Skeletal muscle satellite cell (primary cell): ENCODE results near the gene FITM2.

ENCODE experiments used
- H3K27me3 ChIP-seq: 2 replicates; pipeline ENCODE4 v1.7.0; 2013; ENCODE audit warnings: low read length; ENCODE audit not compliant: control insufficient read depth, insufficient read depth
- H3K36me3 ChIP-seq: 2 replicates; pipeline ENCODE4 v1.7.0; 2013; ENCODE audit warnings: mild to moderate bottlenecking, control low read depth, low read length; ENCODE audit not compliant: insufficient read depth
- H3K4me1 ChIP-seq: 2 replicates; pipeline ENCODE4 v1.7.0; 2013; ENCODE audit warnings: low read length; ENCODE audit not compliant: control insufficient read depth, insufficient read depth
- H3K4me2 ChIP-seq: 2 replicates; pipeline ENCODE4 v1.7.0; 2013; ENCODE audit warnings: mild to moderate bottlenecking, low read length
- H3K4me3 ChIP-seq: 2 replicates; pipeline ENCODE4 v1.7.0; 2013; ENCODE audit warnings: low read length
- H3K9ac ChIP-seq: 2 replicates; pipeline ENCODE4 v1.7.0; 2013; ENCODE audit warnings: mild to moderate bottlenecking, low read depth, low read length, moderate library complexity
- H3K9me3 ChIP-seq: replicated peaks from 2 replicates; pipeline ENCODE4 v1.7.0; 2013; ENCODE audit warnings: mild to moderate bottlenecking, control low read depth, low read length

The FITM2 gene

DNA sequence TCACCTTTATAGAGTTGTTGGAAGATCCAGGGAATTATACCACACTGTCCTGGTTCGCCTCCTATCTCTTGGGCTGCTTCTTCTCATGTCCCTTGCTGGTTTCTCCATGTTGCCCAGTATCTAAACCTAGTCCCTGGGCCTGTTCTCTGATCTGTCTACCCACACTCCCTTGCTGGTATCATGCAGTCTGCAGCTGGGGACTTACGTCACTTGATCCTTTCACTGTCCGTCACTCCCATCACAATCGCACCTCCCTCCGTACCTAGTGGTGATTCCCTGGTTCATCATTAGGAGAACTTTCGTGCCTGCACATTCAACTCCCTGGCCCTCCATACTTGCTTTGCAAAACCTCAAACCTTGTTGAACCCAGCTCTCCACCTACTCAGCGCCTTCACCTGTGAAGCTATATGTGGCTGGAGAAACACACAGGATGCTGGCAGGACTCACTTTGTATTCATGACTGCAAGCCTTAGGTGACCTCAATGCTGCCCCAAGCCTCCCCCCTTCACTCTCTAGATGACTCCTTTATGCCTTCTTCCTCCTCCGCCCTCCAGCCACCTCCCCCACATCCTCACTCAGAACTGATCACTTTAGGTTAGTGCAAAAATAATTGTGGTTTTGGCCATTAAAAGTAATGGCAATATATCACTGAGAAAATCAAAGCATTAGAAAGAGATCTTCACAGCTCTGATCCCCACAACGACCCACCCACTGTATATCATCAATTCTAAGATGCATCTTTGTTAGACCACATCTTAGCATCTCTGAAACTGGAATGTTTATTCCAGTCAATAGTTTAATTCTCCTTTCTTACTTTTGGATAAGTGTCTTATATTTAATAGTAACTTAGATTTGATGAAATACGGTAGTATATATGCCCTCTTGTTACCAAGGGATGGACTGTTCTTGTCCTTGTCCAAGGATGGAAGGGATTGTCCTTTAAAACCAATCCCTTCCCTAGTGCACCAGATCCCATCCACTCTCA, 37.5 kb downstream of the FITM2 start:
- Histone ChIP-seq H3K4me1 (no peaks in the 10 kb centered on the region), H3K4me2 (no peak overlapping the region), H3K4me3 (no peak overlapping the region), H3K36me3 (no peaks in the 10 kb centered on the region), H3K9ac (no peak overlapping the region), H3K27me3 (peaks cover 3% of the 10 kb centered on the region), H3K9me3 (no peaks in the 10 kb centered on the region)

DNA sequence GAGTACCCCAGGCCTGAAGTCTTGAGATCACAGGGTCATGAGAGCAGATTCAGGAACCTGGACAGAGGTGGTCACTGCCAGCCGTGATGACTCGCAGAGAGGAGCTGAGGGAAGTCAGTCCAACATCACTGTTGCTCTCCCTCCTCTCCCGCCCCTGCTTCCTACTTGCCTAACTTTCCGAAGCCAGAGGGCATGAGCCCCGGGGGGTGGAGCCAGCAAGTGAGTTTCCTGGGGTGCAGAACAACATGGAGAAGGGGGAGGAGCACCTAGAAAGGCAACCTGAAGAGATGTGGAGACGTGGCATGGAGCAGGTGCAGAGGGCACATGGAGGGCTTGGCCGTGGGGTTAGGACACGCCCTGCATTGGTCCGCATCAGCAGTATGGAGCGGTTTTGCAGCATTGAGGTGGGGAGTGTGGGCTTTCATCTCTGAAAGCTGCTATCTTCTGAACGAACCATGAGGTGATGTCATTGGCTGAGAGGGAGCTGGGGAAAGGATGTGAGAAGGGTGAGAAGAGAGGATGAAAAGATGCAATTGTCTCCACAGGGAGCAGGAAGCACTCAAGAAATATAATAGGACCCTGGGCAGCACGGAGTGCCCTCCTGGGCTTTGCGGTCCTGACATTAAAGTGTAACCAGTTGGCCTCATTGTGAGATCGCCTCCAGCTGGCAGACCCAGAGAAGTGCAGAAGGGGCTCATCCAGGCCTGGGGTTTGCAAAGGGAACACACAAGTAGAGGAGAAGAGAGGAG, 38.9 kb downstream of the FITM2 start:
- no peaks in the 10 kb centered on the region for H3K9me3 ChIP-seq
- no peaks in the 10 kb centered on the region for H3K4me1 ChIP-seq
- H3K4me2 ChIP-seq: no peak overlapping the region
- no peaks in the 10 kb centered on the region for H3K36me3 ChIP-seq
- H3K27me3 ChIP-seq: peaks cover 6% of the 10 kb centered on the region
- H3K4me3 ChIP-seq: no peak overlapping the region
- H3K9ac ChIP-seq: no peak overlapping the region

DNA sequence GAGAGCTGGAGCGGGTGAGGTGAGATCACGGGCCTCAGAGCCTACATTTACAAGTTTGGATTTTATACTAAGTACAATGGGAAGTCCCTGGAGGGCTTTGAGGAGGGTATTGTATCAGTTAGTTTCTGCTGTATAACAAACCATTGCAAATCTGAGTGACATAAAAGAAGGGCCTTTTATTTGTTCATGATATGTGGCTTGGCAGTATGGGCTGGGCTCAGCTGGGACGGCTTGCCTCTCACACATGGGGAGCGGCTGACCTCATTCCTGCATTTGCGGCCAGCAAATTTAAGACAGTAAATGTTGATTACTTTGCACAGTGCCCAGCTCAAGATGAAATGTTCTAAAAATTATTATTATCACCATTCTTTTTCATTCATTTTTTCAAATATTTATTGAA, 42.2 kb downstream of the FITM2 start:
- no peaks in the 10 kb centered on the region for H3K9me3 ChIP-seq
- no peak overlapping the region for H3K4me2 ChIP-seq
- no peaks in the 10 kb centered on the region for H3K36me3 ChIP-seq
- no peaks in the 10 kb centered on the region for H3K4me1 ChIP-seq
- peaks cover 3% of the 10 kb centered on the region for H3K27me3 ChIP-seq
- H3K9ac ChIP-seq: no peak overlapping the region
- H3K4me3 ChIP-seq: no peak overlapping the region

DNA sequence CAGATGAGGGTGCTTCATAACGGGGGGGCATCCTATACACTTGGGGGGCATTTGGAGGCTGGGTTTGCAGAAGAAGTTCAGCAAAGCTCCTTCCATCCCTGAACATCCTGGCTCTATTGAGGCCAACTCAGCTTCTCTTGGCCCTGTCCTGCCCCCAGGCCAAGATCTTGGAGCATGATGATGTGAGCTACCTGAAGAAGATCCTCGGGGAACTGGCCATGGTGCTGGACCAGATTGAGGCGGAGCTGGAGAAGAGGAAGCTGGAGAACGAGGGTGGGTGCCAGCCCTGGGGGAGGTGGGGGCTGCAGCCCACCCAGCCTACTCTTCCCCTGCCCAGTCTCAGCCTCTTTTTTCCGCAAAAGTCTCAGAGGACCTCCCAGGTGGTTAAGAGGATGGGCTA, 46.7 kb downstream of the FITM2 start:
- no peak overlapping the region for H3K9ac ChIP-seq
- peaks cover 6% of the 10 kb centered on the region for H3K27me3 ChIP-seq
- H3K4me3 ChIP-seq: no peak overlapping the region
- no peak overlapping the region for H3K4me2 ChIP-seq
- no peaks in the 10 kb centered on the region for H3K4me1 ChIP-seq
- H3K9me3 ChIP-seq: no peaks in the 10 kb centered on the region
- no peaks in the 10 kb centered on the region for H3K36me3 ChIP-seq

DNA sequence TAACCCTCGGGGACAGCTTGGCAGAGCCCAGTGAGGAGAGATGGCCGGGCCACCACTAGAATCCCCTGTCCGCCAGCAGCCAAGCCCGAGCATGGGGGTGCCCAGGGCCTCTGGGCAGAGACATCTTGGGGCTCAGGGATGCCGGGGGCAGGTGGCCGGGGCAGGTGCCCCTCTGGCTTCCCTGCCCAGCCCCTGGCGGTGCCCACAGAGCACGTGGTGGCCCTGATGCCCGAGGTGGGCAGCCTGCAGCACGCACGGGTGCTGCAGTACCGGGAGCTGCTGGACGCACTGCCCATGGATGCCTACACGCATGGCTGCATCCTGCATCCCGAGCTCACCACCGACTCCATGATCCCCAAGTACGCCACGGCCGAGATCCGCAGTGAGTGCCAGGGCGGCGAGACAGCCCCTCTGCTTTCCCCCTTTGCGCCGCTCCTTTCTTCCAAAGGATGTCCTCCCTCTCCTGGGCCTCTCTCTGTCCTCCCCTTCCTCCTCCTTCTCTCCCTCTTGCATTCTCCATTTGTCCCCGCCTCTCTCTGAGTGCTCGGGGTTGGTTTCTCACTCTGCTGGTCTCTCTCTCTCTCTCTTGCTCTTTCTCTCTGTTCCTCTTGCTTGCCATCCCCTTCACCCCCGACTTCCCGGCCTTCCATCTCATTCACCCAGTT, 52.6 kb downstream of the FITM2 start:
- H3K4me3 ChIP-seq: no peak overlapping the region
- H3K4me1 ChIP-seq: no peaks in the 10 kb centered on the region
- H3K9me3 ChIP-seq: no peaks in the 10 kb centered on the region
- no peak overlapping the region for H3K9ac ChIP-seq
- H3K36me3 ChIP-seq: no peaks in the 10 kb centered on the region
- no peak overlapping the region for H3K4me2 ChIP-seq
- H3K27me3 ChIP-seq: peaks cover 4% of the 10 kb centered on the region

DNA sequence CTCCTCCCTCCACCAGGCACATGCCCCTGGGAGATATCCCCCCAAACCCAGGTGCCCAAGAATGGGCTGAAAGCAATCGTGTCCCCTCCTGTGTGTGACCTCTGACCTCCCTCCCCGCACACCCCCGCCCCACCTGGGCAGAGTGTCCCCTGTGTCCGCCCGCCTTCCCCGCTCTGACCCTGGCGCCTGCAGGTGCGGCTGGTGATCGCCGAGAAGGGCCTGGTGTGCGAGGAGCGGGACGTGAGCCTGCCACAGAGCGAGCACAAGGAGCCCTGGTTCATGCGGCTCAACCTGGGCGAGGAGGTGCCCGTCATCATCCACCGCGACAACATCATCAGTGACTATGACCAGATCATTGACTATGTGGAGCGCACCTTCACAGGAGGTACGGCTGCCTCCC, 54.0 kb downstream of the FITM2 start:
- Histone ChIP-seq H3K4me2 (no peak overlapping the region), H3K9me3 (no peaks in the 10 kb centered on the region), H3K27me3 (peaks cover 3% of the 10 kb centered on the region), H3K4me3 (no peak overlapping the region), H3K4me1 (no peaks in the 10 kb centered on the region), H3K9ac (no peak overlapping the region), H3K36me3 (no peaks in the 10 kb centered on the region)

DNA sequence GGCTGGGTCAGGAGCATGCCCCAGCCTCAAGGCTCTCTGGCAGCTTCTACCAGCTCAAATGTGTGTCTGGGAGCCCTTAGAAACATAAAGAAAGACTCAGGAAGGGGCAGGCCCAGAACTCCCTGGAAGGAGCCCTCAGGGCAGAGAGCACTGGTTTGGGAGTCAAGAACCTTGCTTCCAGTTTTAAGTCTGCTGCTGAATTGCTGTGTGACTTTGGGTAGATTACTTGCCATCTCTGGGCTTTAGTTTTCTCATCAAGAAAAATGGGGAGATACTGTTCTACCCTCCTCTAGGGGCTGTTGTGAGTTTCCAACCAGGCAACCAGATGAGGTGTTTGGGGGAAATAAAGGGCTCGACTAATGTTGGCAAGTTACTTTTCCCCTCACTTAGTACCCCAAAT, 55.1 kb downstream of the FITM2 start:
- Histone ChIP-seq H3K4me3 (no peak overlapping the region), H3K9ac (no peak overlapping the region), H3K4me1 (no peaks in the 10 kb centered on the region), H3K27me3 (no peaks in the 10 kb centered on the region), H3K36me3 (no peaks in the 10 kb centered on the region), H3K4me2 (no peak overlapping the region), H3K9me3 (no peaks in the 10 kb centered on the region)

DNA sequence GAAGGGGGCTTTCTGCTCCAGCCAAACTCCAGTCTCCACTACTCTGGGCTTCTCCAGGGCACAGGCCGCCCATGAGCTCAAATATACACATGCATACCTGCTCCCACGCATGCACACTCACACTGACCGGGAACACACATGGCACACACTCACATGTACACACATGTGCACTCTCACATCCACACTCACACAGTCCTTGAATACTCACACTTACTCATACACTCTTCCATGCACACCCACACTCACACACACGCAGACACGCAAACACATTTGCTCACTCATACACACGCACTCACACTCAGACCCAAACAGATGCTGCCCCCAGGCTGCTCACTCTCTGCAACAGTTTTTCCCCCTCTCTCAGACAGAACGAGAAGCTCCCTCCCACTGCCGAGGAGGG, 56.9 kb downstream of the FITM2 start:
- no peaks in the 10 kb centered on the region for H3K27me3 ChIP-seq
- no peak overlapping the region for H3K4me3 ChIP-seq
- no peaks in the 10 kb centered on the region for H3K9me3 ChIP-seq
- no peak overlapping the region for H3K9ac ChIP-seq
- H3K4me1 ChIP-seq: no peaks in the 10 kb centered on the region
- no peaks in the 10 kb centered on the region for H3K36me3 ChIP-seq
- H3K4me2 ChIP-seq: no peak overlapping the region

DNA sequence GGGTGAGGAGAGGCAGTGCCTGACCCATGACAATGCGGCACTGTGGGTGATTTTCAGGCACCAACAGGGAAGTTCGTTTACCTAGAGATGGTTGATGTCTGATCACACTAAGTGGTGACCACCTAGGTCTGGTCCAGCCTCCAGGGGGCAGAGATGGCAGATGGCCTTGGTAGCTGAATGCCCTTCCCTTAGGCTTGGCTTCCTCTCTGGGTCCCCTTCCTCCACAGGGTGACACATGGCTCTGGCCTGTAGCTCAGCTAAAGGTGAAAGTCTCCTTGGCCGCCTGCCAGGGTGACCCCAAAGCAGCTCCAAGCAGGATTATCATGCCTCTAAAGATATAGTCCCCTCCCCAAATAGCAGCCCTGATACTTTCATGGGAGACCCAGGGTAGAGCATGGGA, 57.5 kb downstream of the FITM2 start:
- Histone ChIP-seq H3K4me3 (no peak overlapping the region), H3K4me1 (no peaks in the 10 kb centered on the region), H3K36me3 (no peaks in the 10 kb centered on the region), H3K9ac (no peak overlapping the region), H3K27me3 (no peaks in the 10 kb centered on the region), H3K4me2 (no peak overlapping the region), H3K9me3 (no peaks in the 10 kb centered on the region)
